ENCODE results near the gene ANK2.

DNA sequence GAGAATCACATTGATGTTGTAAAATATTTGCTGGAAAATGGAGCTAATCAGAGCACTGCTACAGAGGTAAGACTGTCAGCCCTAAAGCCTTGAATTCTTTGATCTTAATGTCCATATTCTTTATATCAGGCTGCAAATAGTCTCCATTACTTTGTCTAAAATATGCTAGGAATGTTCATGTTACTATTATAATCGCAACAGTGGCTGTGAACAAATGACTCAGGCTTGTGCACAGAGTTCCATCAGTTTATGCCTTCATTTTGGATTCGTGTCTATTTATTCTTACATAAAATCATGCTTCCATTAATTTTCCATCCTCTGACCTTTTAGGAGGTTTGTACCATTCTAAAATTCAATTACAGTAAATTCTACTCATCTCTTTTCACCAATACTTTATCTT, 182.7 kb downstream of the ANK2 start:
- no peak for TF ChIP-seq CTCF (IDR thresholded peaks at IDR 0.05)
- no peak for TF ChIP-seq POLR2A (IDR thresholded peaks at IDR 0.05)

Measured in thyroid gland (tissue), 4 donors.